IMR-90 (cell line): ENCODE results near the gene RC3H1.

ENCODE experiments used
- BHLHE40 ChIP-seq: fragments of 150-350 bp; IDR thresholded peaks from 2 replicates; pipeline ENCODE4 v1.6.1; 2016; ENCODE audit warnings: mild to moderate bottlenecking, low read depth, low read length
- CHD1 ChIP-seq: IDR thresholded peaks from 2 replicates; pipeline ENCODE4 v1.6.1; 2012; ENCODE audit warnings: low read depth, low read length, improper control_type of control experiment
- MXI1 ChIP-seq: IDR thresholded peaks from 2 replicates; pipeline ENCODE4 v1.6.1; 2012; ENCODE audit warnings: low read depth, mild to moderate bottlenecking, low read length, moderate library complexity, borderline replicate concordance
- POLR2A ChIP-seq: IDR thresholded peaks from 2 replicates; pipeline ENCODE4 v1.6.1; 2012; ENCODE audit warnings: mild to moderate bottlenecking, low read depth, low read length
- RCOR1 ChIP-seq: IDR thresholded peaks from 2 replicates; pipeline ENCODE4 v1.6.1; 2012; ENCODE audit warnings: mild to moderate bottlenecking, low read length, improper control_type of control experiment; ENCODE audit not compliant: insufficient replicate concordance
- TF ChIP-seq, protein P1 (sequence below): conservative IDR thresholded peaks from 2 replicates; pipeline ENCODE4 v1.5.1; 2012; ENCODE audit warnings: mild to moderate bottlenecking, low read depth, low read length, improper control_type of control experiment

DNA sequence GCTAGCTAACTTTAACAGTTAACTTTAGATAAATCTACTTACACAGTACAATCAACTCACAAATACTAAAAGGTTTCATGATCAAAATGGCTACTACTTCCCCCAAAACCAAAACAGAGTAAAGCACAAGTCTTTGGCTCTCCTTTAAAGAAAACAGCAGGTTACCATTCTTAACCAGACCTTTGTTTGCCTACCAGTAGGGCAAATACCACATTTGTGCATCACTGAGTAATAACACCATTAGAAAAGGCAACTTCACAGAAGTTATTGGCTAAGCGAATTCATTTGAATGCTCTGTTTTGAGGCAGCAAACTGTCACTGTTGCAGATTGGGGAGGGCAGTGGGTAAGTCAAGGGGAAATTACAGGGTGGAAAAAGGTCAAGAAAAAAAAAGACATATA, 87.7 kb downstream of the RC3H1 start:
- TF ChIP-seq, protein P1, sequence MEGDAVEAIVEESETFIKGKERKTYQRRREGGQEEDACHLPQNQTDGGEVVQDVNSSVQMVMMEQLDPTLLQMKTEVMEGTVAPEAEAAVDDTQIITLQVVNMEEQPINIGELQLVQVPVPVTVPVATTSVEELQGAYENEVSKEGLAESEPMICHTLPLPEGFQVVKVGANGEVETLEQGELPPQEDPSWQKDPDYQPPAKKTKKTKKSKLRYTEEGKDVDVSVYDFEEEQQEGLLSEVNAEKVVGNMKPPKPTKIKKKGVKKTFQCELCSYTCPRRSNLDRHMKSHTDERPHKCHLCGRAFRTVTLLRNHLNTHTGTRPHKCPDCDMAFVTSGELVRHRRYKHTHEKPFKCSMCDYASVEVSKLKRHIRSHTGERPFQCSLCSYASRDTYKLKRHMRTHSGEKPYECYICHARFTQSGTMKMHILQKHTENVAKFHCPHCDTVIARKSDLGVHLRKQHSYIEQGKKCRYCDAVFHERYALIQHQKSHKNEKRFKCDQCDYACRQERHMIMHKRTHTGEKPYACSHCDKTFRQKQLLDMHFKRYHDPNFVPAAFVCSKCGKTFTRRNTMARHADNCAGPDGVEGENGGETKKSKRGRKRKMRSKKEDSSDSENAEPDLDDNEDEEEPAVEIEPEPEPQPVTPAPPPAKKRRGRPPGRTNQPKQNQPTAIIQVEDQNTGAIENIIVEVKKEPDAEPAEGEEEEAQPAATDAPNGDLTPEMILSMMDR: no peak
- TF ChIP-seq RCOR1 (no peak), CHD1 (no peak), BHLHE40 (no peak), POLR2A (no peak), MXI1 (no peak)
